Loucy (cell line): ENCODE data around the gene PPP1CA.
A peak's percentile ranks its signal among the peaks of the same experiment; 100 is the strongest.

Source experiments
- H2AFZ ChIP-seq: fragments of 200-600 bp; sonication (generic); 2 replicates; pipeline ENCODE4 v1.6.0; 2016; ENCODE audit warnings: antibody characterized with exemption, mild to moderate bottlenecking, low read length, moderate library complexity
- H3F3A ChIP-seq: fragments of 200-600 bp; 2 replicates; pipeline ENCODE4 v1.6.0; 2016; ENCODE audit warnings: antibody characterized with exemption, low read depth, mild to moderate bottlenecking
- H3K27me3 ChIP-seq: fragments of 200-600 bp; sonication (generic); 2 replicates; pipeline ENCODE4 v1.6.1; 2014; ENCODE audit warnings: low read length, mild to moderate bottlenecking; ENCODE audit not compliant: insufficient read depth, poor library complexity, severe bottlenecking
- H3K36me3 ChIP-seq: fragments of 200-600 bp; sonication (generic); 2 replicates; pipeline ENCODE4 v1.6.1; 2016; ENCODE audit warnings: low read length; ENCODE audit not compliant: insufficient read depth
- H3K4me1 ChIP-seq: fragments of 200-600 bp; sonication (generic); 2 replicates; pipeline ENCODE4 v1.5.1; 2014; ENCODE audit warnings: low read length, mild to moderate bottlenecking; ENCODE audit not compliant: insufficient read depth, poor library complexity, severe bottlenecking
- H3K4me2 ChIP-seq: fragments of 200-600 bp; sonication (generic); 2 replicates; pipeline ENCODE4 v1.6.0; 2014; ENCODE audit warnings: antibody characterized with exemption, low read length, low read depth, mild to moderate bottlenecking; ENCODE audit not compliant: poor library complexity, severe bottlenecking
- H3K4me3 ChIP-seq: fragments of 200-600 bp; sonication (generic); 2 replicates; pipeline ENCODE4 v1.5.1; 2014; ENCODE audit warnings: low read length, mild to moderate bottlenecking, mixed read lengths; ENCODE audit not compliant: poor library complexity, severe bottlenecking
- H3K79me2 ChIP-seq: fragments of 200-600 bp; sonication (generic); 2 replicates; pipeline ENCODE4 v1.6.1; 2014; ENCODE audit warnings: low read length; ENCODE audit not compliant: insufficient read depth
- H3K9ac ChIP-seq: fragments of 200-600 bp; sonication (generic); 2 replicates; pipeline ENCODE4 v1.6.0; 2014; ENCODE audit warnings: mild to moderate bottlenecking, low read depth, low read length, moderate library complexity; ENCODE audit not compliant: poor library complexity, severe bottlenecking
- H3K9me2 ChIP-seq: fragments of 200-600 bp; sonication (generic); replicated peaks from 2 replicates; pipeline ENCODE4 v1.6.1; 2016; ENCODE audit warnings: low read depth, low read length, mixed read lengths
- H3K9me3 ChIP-seq: fragments of 200-600 bp; sonication (generic); 2 replicates; pipeline ENCODE4 v1.6.1; 2014; ENCODE audit warnings: mild to moderate bottlenecking, antibody characterized with exemption, low read length, low read depth; ENCODE audit not compliant: insufficient read depth
- H4K20me1 ChIP-seq: fragments of 200-600 bp; sonication (generic); 2 replicates; pipeline ENCODE4 v1.6.0; 2014; ENCODE audit warnings: antibody characterized with exemption, low read length, mild to moderate bottlenecking; ENCODE audit not compliant: insufficient read depth, poor library complexity, severe bottlenecking
- EZH2phosphoT487 ChIP-seq: fragments of 200-600 bp; IDR thresholded peaks from 2 replicates; pipeline ENCODE4 v1.6.1; 2018; ENCODE audit warnings: antibody characterized with exemption, mild to moderate bottlenecking, moderate library complexity, borderline replicate concordance
- TF ChIP-seq, protein P1 (sequence below): fragments of 200-600 bp; sonication (generic); conservative IDR thresholded peaks from 2 replicates; pipeline ENCODE4 v1.5.1; 2014; ENCODE audit warnings: mild to moderate bottlenecking, antibody characterized with exemption, low read length

PPP1CA gene

DNA sequence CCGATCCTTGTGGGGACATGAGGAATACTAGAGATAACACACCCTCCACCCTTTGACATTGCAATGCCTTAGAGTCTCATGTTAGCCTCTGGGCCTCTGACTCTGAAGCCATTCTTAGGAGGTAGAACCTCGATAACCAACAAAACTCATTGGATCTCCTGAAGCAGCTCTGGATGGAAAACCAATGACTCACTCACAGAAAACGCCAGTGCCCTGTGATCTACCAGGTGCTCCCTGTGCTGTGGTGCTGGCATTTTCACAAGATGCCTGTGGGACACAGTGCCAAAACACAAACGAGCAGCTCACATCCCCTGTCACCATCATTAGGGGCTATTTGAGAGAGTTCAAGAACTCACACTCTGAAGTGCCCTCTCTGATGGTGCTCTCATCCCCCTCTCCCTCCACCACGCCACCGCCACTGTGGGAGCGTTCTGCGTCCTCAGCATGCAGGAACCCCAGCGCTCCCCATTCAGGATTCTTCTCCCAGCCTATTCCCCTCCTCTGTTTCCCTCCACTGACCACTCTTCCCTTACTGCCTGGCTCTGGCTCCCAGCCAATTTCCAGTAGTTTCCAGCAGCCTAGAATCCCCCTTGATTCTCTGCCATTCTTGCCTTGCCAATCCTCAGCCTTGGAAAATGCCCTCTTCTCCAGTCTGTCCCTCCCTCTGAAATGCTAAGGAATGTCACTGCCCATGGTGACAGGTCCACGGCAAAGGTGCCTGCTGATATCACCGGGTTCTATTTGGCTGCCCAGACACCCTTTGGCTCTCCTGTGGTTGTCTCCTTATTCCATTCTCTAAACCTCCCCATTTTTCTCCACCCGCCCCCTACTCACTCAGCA is 43.6 kb downstream of the PPP1CA start:
- H3K4me2 ChIP-seq, result no peak overlapping the region
- no peaks in the 10 kb centered on the region for H3K79me2 ChIP-seq
- H2AFZ ChIP-seq, result no peak overlapping the region
- H3K36me3 ChIP-seq, result no peaks in the 10 kb centered on the region
- no peaks in the 10 kb centered on the region for H3K9me2 ChIP-seq
- no peaks in the 10 kb centered on the region for H4K20me1 ChIP-seq
- TF ChIP-seq, protein P1, sequence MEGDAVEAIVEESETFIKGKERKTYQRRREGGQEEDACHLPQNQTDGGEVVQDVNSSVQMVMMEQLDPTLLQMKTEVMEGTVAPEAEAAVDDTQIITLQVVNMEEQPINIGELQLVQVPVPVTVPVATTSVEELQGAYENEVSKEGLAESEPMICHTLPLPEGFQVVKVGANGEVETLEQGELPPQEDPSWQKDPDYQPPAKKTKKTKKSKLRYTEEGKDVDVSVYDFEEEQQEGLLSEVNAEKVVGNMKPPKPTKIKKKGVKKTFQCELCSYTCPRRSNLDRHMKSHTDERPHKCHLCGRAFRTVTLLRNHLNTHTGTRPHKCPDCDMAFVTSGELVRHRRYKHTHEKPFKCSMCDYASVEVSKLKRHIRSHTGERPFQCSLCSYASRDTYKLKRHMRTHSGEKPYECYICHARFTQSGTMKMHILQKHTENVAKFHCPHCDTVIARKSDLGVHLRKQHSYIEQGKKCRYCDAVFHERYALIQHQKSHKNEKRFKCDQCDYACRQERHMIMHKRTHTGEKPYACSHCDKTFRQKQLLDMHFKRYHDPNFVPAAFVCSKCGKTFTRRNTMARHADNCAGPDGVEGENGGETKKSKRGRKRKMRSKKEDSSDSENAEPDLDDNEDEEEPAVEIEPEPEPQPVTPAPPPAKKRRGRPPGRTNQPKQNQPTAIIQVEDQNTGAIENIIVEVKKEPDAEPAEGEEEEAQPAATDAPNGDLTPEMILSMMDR, result no peak
- no peak for TF ChIP-seq EZH2phosphoT487
- H3K27me3 ChIP-seq, result no peaks in the 10 kb centered on the region
- no peaks in the 10 kb centered on the region for H3F3A ChIP-seq
- peaks cover 27% of the 10 kb centered on the region for H3K4me1 ChIP-seq
- H3K9me3 ChIP-seq, result no peaks in the 10 kb centered on the region
- H3K9ac ChIP-seq, result peak overlapping the region; percentile 8
- H3K4me3 ChIP-seq, result no peak overlapping the region

DNA sequence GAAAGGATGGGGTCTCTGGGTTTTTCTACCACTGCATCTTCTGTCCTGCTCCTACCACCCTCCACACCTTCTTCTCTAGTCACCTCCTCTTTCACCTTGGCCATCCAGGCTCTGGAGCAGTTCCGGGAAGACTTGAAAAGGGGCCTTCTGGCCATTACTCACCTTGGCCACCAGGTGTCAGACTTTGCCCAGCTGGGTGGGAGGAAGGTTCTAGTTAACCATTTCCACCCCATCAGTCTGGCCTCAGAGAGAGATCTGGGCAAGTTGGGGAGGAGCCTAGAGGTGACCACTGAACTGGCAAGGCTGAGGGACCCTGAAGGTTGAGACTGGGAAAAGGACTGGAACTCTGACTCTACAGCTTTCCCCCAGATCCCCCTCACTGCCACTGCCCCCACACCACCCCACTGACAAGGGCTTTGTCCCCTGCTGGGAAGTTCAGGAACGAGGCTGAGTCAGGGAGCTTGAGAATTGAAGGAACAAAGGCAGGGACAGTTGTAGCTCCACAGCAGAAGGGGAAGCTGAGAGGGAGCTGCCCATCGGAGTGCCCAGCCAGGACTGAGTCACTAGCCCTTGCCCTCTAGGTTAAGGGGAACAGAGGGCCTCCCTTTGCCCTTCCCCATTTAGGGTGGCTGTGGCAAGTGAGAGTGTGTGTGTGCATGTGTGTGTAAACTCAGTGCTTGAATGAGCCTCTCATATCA is 44.6 kb downstream of the PPP1CA start:
- TF ChIP-seq, protein P1, result peak; percentile 98
- no peak for TF ChIP-seq EZH2phosphoT487
- H3K36me3 ChIP-seq, result no peaks in the 10 kb centered on the region
- no peaks in the 10 kb centered on the region for H4K20me1 ChIP-seq
- H3K9me2 ChIP-seq, result no peaks in the 10 kb centered on the region
- H3K4me1 ChIP-seq, result peaks cover 30% of the 10 kb centered on the region
- no peaks in the 10 kb centered on the region for H3F3A ChIP-seq
- H3K4me2 ChIP-seq, result peak overlapping the region; percentile 33
- peak overlapping the region; percentile 11 for H3K4me3 ChIP-seq
- H3K27me3 ChIP-seq, result no peaks in the 10 kb centered on the region
- no peaks in the 10 kb centered on the region for H3K9me3 ChIP-seq
- peak overlapping the region; percentile 31 for H3K9ac ChIP-seq
- H2AFZ ChIP-seq, result peak overlapping the region; percentile 52
- H3K79me2 ChIP-seq, result peaks cover 4% of the 10 kb centered on the region; the same call in 1 of the 2 replicates

DNA sequence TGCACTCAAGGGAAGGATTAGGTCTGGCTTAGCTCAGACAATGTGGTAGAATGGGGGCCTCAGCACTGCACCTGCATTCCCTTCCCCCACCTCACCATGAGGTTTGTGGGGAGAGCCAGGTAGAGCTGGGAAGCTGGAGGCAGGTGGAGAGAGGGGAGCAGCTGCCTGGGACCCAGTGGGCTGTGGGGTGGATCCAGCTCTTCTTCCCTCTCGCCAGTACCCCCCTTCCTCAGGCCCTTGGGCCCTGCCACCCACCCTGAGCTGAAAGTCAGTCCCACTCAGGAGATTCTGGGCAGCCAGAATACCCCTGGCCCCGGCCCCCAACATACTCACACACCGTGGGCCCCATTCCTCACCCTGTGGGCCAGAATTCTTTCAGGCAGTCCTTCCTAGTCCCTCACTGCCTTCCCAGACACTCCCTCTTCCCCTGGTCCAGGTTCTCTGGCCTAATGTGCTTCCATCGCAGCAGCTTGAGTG is 45.2 kb downstream of the PPP1CA start:
- no peaks in the 10 kb centered on the region for H3K9me3 ChIP-seq
- no peaks in the 10 kb centered on the region for H3K9me2 ChIP-seq
- H2AFZ ChIP-seq, result peak overlapping the region; percentile 52
- no peaks in the 10 kb centered on the region for H3K36me3 ChIP-seq
- H3K4me2 ChIP-seq, result peak overlapping the region; percentile 33
- H3K27me3 ChIP-seq, result no peaks in the 10 kb centered on the region
- H3K79me2 ChIP-seq, result peaks cover 8% of the 10 kb centered on the region; the same call in 1 of the 2 replicates
- H4K20me1 ChIP-seq, result no peaks in the 10 kb centered on the region
- H3K9ac ChIP-seq, result peak overlapping the region; percentile 31
- H3F3A ChIP-seq, result no peaks in the 10 kb centered on the region
- peak overlapping the region; percentile 11 for H3K4me3 ChIP-seq
- TF ChIP-seq EZH2phosphoT487, result no peak
- TF ChIP-seq, protein P1, result no peak
- peaks cover 34% of the 10 kb centered on the region for H3K4me1 ChIP-seq
